HCT116 (cell line): ENCODE data around the gene CATSPERZ. TPM values are rescaled to one million over a fixed set of nuclear protein-coding genes. Genes with fewer than 3 reads are reported as not detected.

Experiments
- ATAC-seq: fragments of 200-7000 bp; cut with Tn5 transposase; 2 replicates; pipeline ENCODE4 v1.9.1; 2020; ENCODE audit warnings: mild to moderate bottlenecking, moderate library complexity
- BruUV-seq: library from RNA; stranded (reverse); fragments of 400-500 nt; replicated peaks from 2 replicates; lab custom pipeline; 2021; lab: Mats Ljungman, UMichigan
- CTCF ChIA-PET: fragments of 300-600 bp; sonication (Branson Sonifier 250); formaldehyde crosslinking; loops from one replicate; lab custom pipeline; 2021; ENCODE audit warnings: antibody characterized with exemption; lab: Charles Lee
- POLR2A ChIA-PET: fragments of 300-600, 350-600 bp; sonication (Branson Sonifier 250); formaldehyde crosslinking; loops from one replicate; lab custom pipeline; 2021; ENCODE audit warnings: antibody characterized with exemption; lab: Charles Lee
- RAD21 ChIA-PET, 2 experiments: fragments of 300-600 bp; sonication (Branson Sonifier 250); formaldehyde crosslinking; loops; one replicate each; lab custom pipeline; 2023; ENCODE audit warnings: low total read pairs in 2 of 2; ENCODE audit not compliant: uncharacterized antibody in 2 of 2, unreplicated experiment in 2 of 2, low non-redundant PET in 1 of 2; lab: Charles Lee
- DNase-seq: peaks from one replicate; pipeline ENCODE4 v3.0.0-alpha.2; 2010; ENCODE audit warnings: low read depth, low spot score
- H2AFZ ChIP-seq: fragments of 200-600 bp; shearing (Covaris generic), sonication (generic); 2 replicates; pipeline ENCODE4 v1.6.1; 2017; ENCODE audit warnings: low read depth, mixed run types, mixed read lengths, antibody characterized with exemption, low read length; ENCODE audit not compliant: poor library complexity, severe bottlenecking
- H3K27ac ChIP-seq: 2 replicates; pipeline ENCODE4 v1.5.1; 2012; ENCODE audit warnings: low read depth, low read length
- H3K27me3 ChIP-seq: fragments of 200-600 bp; sonication (generic); 2 replicates; pipeline ENCODE4 v1.6.1; 2016; ENCODE audit warnings: mixed run types, low read length, mixed read lengths; ENCODE audit not compliant: insufficient read depth
- H3K36me3 ChIP-seq, 2 experiments: fragments of 200-500 bp in 1 of 2; fragments of 200-600 bp in 1 of 2; sonication (Bioruptor generic) in 1 of 2; sonication (generic) in 1 of 2; 2 replicates each; pipeline versions ENCODE4 v1.5.1 to v1.6.1; 2014 to 2016; ENCODE audit warnings: low read length in 2 of 2, inconsistent platforms in 1 of 2, mixed read lengths in 1 of 2, mixed run types in 1 of 2; ENCODE audit not compliant: insufficient read depth in 2 of 2, control insufficient read depth in 1 of 2
- H3K4me1 ChIP-seq, 2 experiments: fragments of 200-600 bp in 1 of 2; sonication (generic) in 1 of 2; 2 replicates each; pipeline versions ENCODE4 v1.5.1 to v1.6.1; 2012 to 2017; ENCODE audit warnings: low read length in 2 of 2, inconsistent platforms in 1 of 2, mild to moderate bottlenecking in 1 of 2, mixed read lengths in 1 of 2, mixed run types in 1 of 2, moderate library complexity in 1 of 2; ENCODE audit not compliant: insufficient read depth in 2 of 2, control insufficient read depth in 1 of 2
- H3K4me2 ChIP-seq: fragments of 200-600 bp; sonication (generic); 2 replicates; pipeline ENCODE4 v1.6.1; 2017; ENCODE audit warnings: mixed run types, low read length, mixed read lengths
- H3K4me3 ChIP-seq, 2 experiments: fragments of 200-600 bp in 1 of 2; sonication (generic) in 1 of 2; replicated peaks in 1 of 2; 2 replicates each; pipeline ENCODE4 v1.5.1; 2011 to 2016; ENCODE audit warnings: low read length in 2 of 2, control low read depth in 1 of 2, low read depth in 1 of 2, mild to moderate bottlenecking in 1 of 2, mixed read lengths in 1 of 2, mixed run types in 1 of 2
- H3K79me2 ChIP-seq: fragments of 200-600 bp; sonication (generic); 2 replicates; pipeline ENCODE4 v1.6.1; 2017; ENCODE audit warnings: mild to moderate bottlenecking, mixed run types, low read length, moderate library complexity, mixed read lengths; ENCODE audit not compliant: insufficient read depth
- H3K9ac ChIP-seq: fragments of 200-600 bp; sonication (generic); 2 replicates; pipeline ENCODE4 v1.6.1; 2016; ENCODE audit warnings: low read length, mixed read lengths
- H3K9me2 ChIP-seq: fragments of 200-600 bp; sonication (generic), shearing (Covaris generic); 2 replicates; pipeline ENCODE4 v1.6.1; 2017; ENCODE audit warnings: mixed run types, mild to moderate bottlenecking, moderate library complexity; ENCODE audit not compliant: insufficient read depth
- H3K9me3 ChIP-seq, 2 experiments: fragments of 200-500 bp in 1 of 2; fragments of 200-600 bp in 1 of 2; sonication (Bioruptor generic) in 1 of 2; sonication (generic) in 1 of 2; 2 replicates each; pipeline ENCODE4 v1.6.1; 2014 to 2017; ENCODE audit warnings: low read length in 2 of 2, mixed read lengths in 2 of 2, inconsistent platforms in 1 of 2, low read depth in 1 of 2, mild to moderate bottlenecking in 1 of 2, mixed run types in 1 of 2, moderate library complexity in 1 of 2; ENCODE audit not compliant: control insufficient read depth in 1 of 2, insufficient read depth in 1 of 2
- H4K20me1 ChIP-seq: fragments of 200-600 bp; sonication (generic), shearing (Covaris generic); 2 replicates; pipeline ENCODE4 v1.6.1; 2017; ENCODE audit warnings: mixed run types, mild to moderate bottlenecking, moderate library complexity; ENCODE audit not compliant: insufficient read depth
- CBX3 ChIP-seq: IDR thresholded peaks from 2 replicates; pipeline ENCODE4 v1.6.1; 2012; ENCODE audit warnings: low read depth
- ELF1 ChIP-seq: IDR thresholded peaks from 2 replicates; pipeline ENCODE4 v1.6.1; 2012; ENCODE audit warnings: low read depth, borderline replicate concordance
- EZH2 ChIP-seq: fragments of 200-600 bp; sonication (generic); IDR thresholded peaks from 2 replicates; pipeline ENCODE4 v1.6.1; 2017; ENCODE audit warnings: antibody characterized with exemption, mixed run types
- EZH2phosphoT487 ChIP-seq: fragments of 200-600 bp; IDR thresholded peaks from 2 replicates; pipeline ENCODE4 v1.6.1; 2018; ENCODE audit warnings: antibody characterized with exemption, borderline replicate concordance
- FOSL1 ChIP-seq: IDR thresholded peaks from 2 replicates; pipeline ENCODE4 v1.6.1; 2012; ENCODE audit warnings: low read depth
- JUND ChIP-seq: IDR thresholded peaks from 2 replicates; pipeline ENCODE4 v1.6.1; 2012
- SIN3A ChIP-seq: IDR thresholded peaks from 2 replicates; pipeline ENCODE4 v1.6.1; 2012; ENCODE audit warnings: low read depth
- SP1 ChIP-seq: IDR thresholded peaks from 2 replicates; pipeline ENCODE4 v1.6.1; 2012; ENCODE audit warnings: low read depth
- SRF ChIP-seq: IDR thresholded peaks from 2 replicates; pipeline ENCODE4 v1.6.1; 2012; ENCODE audit warnings: low read depth
- TCF7L2 ChIP-seq: IDR thresholded peaks from 2 replicates; pipeline ENCODE4 v1.7.0; 2011; ENCODE audit warnings: borderline replicate concordance, inconsistent platforms; ENCODE audit not compliant: insufficient read depth, insufficient read length; ENCODE audit errors: extremely low read depth
- YY1 ChIP-seq: IDR thresholded peaks from 2 replicates; pipeline ENCODE4 v1.6.1; 2011; ENCODE audit warnings: low read length, low read depth, moderate library complexity, mild to moderate bottlenecking; ENCODE audit not compliant: insufficient replicate concordance; ENCODE audit errors: extremely low read depth
- ZFX ChIP-seq: fragments of 450-650 bp; IDR thresholded peaks from 2 replicates; pipeline ENCODE4 v1.6.1; 2017
- ZNF274 ChIP-seq: fragments of 200-500 bp; sonication (Bioruptor generic); IDR thresholded peaks from 2 replicates; pipeline ENCODE4 v1.6.1; 2014; ENCODE audit warnings: mild to moderate bottlenecking, low read depth, low read length, inconsistent platforms
- intact Hi-C: fragments of 100-400 bp; cut with micrococcal nuclease; formaldehyde crosslinking; loops from 2 replicates; pipeline ENCODE4 v1.10.0; 2022
- total RNA-seq: library from RNA; stranded (reverse); gene quantifications from one replicate; pipeline ENCODE4 v1.2.1, GENCODE V29; 2021; ENCODE audit not compliant: unreplicated experiment
- TF ChIP-seq, protein P1 (sequence below): IDR thresholded peaks from 2 replicates; pipeline ENCODE4 v1.6.1; 2012
- TF ChIP-seq, protein P2 (sequence below): IDR thresholded peaks from 2 replicates; pipeline ENCODE4 v1.6.1; 2011; ENCODE audit warnings: mild to moderate bottlenecking, low read length, moderate library complexity; ENCODE audit not compliant: insufficient replicate concordance; ENCODE audit errors: extremely low read depth

CATSPERZ gene
- total RNA-seq, 1 experiment from 2014 or later: 1.7 TPM

DNA sequence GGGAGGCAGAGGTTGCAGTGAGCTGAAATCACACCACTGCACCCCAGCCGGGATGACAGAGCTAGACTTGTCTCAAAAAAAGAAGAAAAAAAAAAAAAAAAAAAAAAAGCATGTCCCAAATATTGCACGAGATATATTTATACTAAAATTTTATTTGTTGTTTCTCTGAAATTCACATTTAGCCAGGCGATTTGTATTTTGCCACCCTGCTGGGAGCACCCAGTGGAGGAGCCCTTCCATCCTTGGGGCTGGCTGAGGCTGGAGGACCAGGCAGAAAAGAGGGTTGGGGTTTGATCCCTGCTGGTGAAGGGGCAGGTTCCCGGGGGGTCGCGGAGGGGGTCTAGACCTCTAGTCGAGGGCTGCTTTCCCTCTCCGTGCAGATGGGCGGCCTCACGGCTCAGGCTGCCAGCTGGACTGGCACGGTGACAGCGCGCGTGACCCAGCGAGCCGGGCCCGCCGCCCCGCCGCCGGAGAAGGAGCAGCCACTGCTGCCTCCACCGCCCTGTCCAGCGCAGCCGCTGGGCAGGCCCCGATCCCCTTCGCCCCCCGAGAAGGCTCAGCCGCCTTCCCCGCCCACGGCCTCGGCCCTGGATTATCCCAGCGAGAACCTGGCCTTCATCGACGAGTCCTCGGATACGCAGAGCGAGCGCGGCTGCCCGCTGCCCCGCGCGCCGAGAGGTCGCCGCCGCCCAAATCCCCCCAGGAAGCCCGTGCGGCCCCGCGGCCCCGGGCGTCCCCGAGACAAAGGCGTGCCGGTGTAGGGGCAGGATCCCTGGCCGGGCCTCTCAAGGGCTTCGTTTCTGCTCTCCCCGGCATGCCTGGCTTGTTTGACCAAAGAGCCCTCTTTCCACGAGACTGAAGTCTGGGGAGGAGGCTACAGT lies 952 bp upstream of the CATSPERZ start:
- Histone ChIP-seq H3K4me2 (no peak overlapping the region), H3K4me1 (peaks cover 6 to 40% of the 10 kb centered on the region in 2 experiments; a peak in 3 of 4 replicates), H3K9me2 (no peaks in the 10 kb centered on the region), H3K36me3 (no peaks in the 10 kb centered on the region), H3K9me3 (no peaks in the 10 kb centered on the region), H3K9ac (no peak overlapping the region), H4K20me1 (no peaks in the 10 kb centered on the region), H3K27me3 (no peaks in the 10 kb centered on the region), H3K4me3 (no peak overlapping the region), H2AFZ (no peak overlapping the region), H3K27ac (no peak overlapping the region), H3K79me2 (no peaks in the 10 kb centered on the region)
- TF ChIP-seq CBX3 (no peak), EZH2 (no peak), JUND (no peak), TCF7L2 (no peak), ZFX (no peak), SP1 (no peak), ELF1 (no peak), YY1 (no peak), SIN3A (no peak), EZH2phosphoT487 (no peak), ZNF274 (no peak), FOSL1 (no peak), SRF (no peak)
- TF ChIP-seq, protein P1, sequence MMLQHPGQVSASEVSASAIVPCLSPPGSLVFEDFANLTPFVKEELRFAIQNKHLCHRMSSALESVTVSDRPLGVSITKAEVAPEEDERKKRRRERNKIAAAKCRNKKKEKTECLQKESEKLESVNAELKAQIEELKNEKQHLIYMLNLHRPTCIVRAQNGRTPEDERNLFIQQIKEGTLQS: no peak
- TF ChIP-seq, protein P2, sequence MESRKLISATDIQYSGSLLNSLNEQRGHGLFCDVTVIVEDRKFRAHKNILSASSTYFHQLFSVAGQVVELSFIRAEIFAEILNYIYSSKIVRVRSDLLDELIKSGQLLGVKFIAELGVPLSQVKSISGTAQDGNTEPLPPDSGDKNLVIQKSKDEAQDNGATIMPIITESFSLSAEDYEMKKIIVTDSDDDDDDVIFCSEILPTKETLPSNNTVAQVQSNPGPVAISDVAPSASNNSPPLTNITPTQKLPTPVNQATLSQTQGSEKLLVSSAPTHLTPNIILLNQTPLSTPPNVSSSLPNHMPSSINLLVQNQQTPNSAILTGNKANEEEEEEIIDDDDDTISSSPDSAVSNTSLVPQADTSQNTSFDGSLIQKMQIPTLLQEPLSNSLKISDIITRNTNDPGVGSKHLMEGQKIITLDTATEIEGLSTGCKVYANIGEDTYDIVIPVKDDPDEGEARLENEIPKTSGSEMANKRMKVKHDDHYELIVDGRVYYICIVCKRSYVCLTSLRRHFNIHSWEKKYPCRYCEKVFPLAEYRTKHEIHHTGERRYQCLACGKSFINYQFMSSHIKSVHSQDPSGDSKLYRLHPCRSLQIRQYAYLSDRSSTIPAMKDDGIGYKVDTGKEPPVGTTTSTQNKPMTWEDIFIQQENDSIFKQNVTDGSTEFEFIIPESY: no peak
- ATAC-seq: no peak
- no peak for DNase-seq
- intact Hi-C loops: no loop called here
- BruUV-seq: no TSS peak
- CTCF ChIA-PET: no interaction called here
- RAD21 ChIA-PET: no interaction called here
- POLR2A ChIA-PET: no interaction called here
